ENCODE data around the gene PTPRN2. TPM values are rescaled to one million over a fixed set of nuclear protein-coding genes. Genes with fewer than 3 reads are reported as not detected.

PTPRN2 gene
- total and polyA plus RNA-seq, 2 experiments from 2014 or later, result 0.28 TPM; not detected in 1

DNA sequence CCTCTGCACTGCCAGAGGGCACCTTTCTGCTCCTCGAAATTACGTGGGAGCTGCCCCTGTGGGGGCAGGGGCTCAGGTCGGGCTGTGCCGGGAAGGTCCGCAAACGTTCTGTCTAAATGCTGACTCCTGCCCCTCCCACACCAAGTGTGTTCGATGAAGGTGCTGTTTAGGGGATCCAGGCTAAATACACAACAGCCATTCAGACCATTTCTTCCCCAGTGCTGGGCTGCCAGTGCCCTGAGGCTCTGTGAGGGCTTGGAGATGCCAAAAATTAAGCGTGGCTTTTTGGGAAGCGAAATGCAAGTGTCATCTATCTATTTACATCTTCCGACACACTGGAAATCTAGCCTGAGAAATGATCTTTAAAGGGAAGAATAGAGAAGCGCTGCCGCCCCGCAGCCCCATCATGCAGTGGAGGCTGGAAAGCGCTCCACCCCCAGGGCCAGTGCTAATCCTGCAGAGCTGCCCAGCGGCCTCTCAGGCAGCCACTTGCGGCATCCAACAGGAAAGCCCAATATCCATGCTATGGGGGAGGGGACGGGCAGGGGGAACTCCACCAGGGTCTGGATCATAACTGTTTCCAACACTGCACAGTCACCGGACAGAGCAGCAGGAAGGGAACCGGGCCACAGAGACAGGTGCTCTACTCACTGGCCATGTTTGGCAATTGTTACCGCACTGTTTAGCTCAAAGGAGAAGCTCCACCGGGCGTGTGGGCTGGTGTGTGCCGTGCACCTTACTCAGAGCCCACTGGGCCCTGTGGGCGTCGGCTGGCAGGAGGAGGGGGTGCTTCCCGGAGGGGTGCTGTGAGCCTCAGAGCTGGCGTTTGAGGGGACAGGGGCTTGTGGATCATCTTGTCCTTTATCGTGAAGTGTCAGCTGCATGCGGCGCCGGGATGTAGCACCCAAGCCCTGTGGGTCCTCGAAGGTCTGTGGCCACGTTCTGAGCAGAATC lies 1045.3 kb downstream of the PTPRN2 start:
- H3K9me3 ChIP-seq (ENCODE audit: low read depth), result no peaks in the 10 kb centered on the region

DNA sequence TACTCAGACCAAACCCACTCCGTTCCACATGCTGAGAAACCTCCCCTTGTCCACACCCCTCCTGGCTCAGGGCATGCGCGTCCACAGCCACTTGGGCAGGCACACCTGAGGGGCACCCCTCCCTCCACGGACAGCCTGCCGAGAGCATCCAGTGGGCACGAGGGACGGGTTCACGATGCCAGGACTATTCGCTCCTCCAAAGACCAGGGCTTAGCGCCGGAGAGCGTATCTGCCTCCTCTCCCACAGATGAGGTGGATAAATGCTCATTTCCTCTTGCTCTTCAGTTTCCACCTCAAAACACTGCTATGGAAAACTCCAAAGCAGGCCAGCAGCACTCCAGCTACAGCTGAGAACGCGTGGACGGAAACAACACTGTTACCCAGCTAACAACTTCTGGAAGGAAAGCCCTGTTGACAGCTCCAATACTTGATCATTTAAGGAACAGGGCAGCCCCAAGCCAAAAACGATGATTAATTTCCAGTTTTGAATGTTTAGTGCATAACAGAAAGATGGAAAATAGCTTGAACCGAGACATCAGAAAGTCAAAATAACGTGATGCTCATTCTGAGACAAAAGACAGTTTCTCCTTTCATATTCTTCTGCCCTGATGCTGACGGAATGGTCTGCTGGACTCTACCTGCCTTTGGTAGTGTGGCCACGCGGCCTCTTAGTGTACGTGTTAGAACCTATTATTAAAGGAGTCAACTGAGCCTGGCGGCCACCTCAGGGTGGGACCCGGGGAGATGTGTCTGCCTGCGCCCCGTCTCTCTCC lies 1046.1 kb downstream of the PTPRN2 start:
- H3K9me3 ChIP-seq (ENCODE audit: low read depth), result no peaks in the 10 kb centered on the region
- H3K27ac ChIP-seq, result no peak overlapping the region
- H3K4me3 ChIP-seq, result no peak overlapping the region
- H3K27me3 ChIP-seq, result no peaks in the 10 kb centered on the region
- no peaks in the 10 kb centered on the region for H3K36me3 ChIP-seq
- DNase-seq (ENCODE audit: low read depth in 1 of 2, low spot score in 1 of 2), result no peak
- no peak for TF ChIP-seq CTCF (IDR thresholded peaks at IDR 0.05; ENCODE audit: low read depth, low read length)
- no peaks in the 10 kb centered on the region for H3K4me1 ChIP-seq (ENCODE audit: low read depth)

More for the DNA sequence above, 1045.3 kb downstream of the PTPRN2 start:
- Histone ChIP-seq H3K4me3 (no peak overlapping the region), H3K4me1 (ENCODE audit: low read depth) (no peaks in the 10 kb centered on the region), H3K36me3 (no peaks in the 10 kb centered on the region), H3K27me3 (no peaks in the 10 kb centered on the region), H3K27ac (no peak overlapping the region)
- no peak for TF ChIP-seq CTCF (IDR thresholded peaks at IDR 0.05; ENCODE audit: low read depth, low read length)
- no peak for DNase-seq (ENCODE audit: low read depth in 1 of 2, low spot score in 1 of 2)

- Histone ChIP-seq H3K36me3 (no peaks in the 10 kb centered on the region), H3K9me3 (ENCODE audit: low read depth) (no peaks in the 10 kb centered on the region), H3K4me1 (ENCODE audit: low read depth) (no peaks in the 10 kb centered on the region), H3K27ac (no peak overlapping the region), H3K27me3 (no peaks in the 10 kb centered on the region), H3K4me3 (no peak overlapping the region)
- no peak for DNase-seq (ENCODE audit: low read depth in 1 of 2, low spot score in 1 of 2)
- TF ChIP-seq CTCF (IDR thresholded peaks at IDR 0.05; ENCODE audit: low read depth, low read length), result no peak
These were observed 1046.9 kb downstream of the PTPRN2 start for GRCh38 chr7:157540606-157541294.

DNA sequence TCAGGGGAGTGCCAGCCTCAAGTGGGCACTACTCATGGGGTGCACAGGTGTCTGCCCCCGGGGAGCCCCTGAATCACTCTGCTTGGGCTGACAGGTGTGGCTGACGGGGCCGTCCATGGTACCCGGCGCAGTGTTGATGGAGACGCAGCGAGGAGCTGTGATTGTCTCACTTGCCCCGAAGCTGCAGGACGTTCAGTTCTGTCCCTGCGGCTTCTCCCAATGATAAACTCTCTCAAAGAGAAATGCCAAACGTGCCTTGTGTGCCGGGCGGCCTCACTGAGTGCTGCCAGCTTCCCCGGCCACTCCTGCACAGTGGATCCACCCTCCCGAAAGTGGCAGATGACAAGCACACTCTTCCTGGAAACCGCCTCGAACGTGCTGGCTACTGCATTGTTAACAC lies 1047.6 kb downstream of the PTPRN2 start:
- Histone ChIP-seq H3K9me3 (ENCODE audit: low read depth) (no peaks in the 10 kb centered on the region), H3K4me3 (no peak overlapping the region), H3K36me3 (no peaks in the 10 kb centered on the region), H3K4me1 (ENCODE audit: low read depth) (no peaks in the 10 kb centered on the region), H3K27me3 (no peaks in the 10 kb centered on the region), H3K27ac (no peak overlapping the region)
- no peak for TF ChIP-seq CTCF (IDR thresholded peaks at IDR 0.05; ENCODE audit: low read depth, low read length)
- no peak for DNase-seq (ENCODE audit: low read depth in 1 of 2, low spot score in 1 of 2)

- Histone ChIP-seq H3K27ac (no peak overlapping the region), H3K27me3 (no peaks in the 10 kb centered on the region), H3K9me3 (ENCODE audit: low read depth) (no peaks in the 10 kb centered on the region), H3K4me1 (ENCODE audit: low read depth) (no peaks in the 10 kb centered on the region), H3K36me3 (no peaks in the 10 kb centered on the region), H3K4me3 (no peak overlapping the region)
- no peak for DNase-seq (ENCODE audit: low read depth in 1 of 2, low spot score in 1 of 2)
- TF ChIP-seq CTCF (IDR thresholded peaks at IDR 0.05; ENCODE audit: low read depth, low read length), result no peak
These were observed 1048.1 kb downstream of the PTPRN2 start for GRCh38 chr7:157539521-157539920.

All from cardiac muscle cell (in vitro differentiated cells and primary cell).